GM19035 (cell line): ENCODE results near the gene PAQR5.

Experiments
- ATAC-seq: cut with Tn5 transposase; IDR thresholded peaks from one replicate; pipeline ENCODE4 v1.9.1; 2021; ENCODE audit not compliant: unreplicated experiment

Gene PAQR5

DNA sequence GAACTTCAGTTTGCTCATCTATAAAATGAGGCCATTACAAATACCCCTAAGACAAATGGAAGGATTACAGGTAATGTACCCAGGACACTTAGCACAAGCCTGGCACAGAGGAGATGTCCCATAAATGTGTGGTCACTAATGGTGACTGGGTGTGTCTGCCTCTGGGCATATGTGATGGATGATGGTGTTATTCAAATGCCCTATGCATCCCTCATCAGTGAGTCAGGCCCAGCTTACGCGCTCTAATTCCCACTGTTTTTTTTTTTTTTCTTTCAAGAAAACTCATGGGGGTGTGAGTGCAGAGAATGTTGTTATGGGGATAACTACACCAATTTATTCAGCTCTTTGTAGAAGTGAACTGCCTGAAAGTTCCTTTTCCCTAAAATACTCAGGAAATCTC lies 91.9 kb downstream of the PAQR5 start:
- no peak for ATAC-seq

DNA sequence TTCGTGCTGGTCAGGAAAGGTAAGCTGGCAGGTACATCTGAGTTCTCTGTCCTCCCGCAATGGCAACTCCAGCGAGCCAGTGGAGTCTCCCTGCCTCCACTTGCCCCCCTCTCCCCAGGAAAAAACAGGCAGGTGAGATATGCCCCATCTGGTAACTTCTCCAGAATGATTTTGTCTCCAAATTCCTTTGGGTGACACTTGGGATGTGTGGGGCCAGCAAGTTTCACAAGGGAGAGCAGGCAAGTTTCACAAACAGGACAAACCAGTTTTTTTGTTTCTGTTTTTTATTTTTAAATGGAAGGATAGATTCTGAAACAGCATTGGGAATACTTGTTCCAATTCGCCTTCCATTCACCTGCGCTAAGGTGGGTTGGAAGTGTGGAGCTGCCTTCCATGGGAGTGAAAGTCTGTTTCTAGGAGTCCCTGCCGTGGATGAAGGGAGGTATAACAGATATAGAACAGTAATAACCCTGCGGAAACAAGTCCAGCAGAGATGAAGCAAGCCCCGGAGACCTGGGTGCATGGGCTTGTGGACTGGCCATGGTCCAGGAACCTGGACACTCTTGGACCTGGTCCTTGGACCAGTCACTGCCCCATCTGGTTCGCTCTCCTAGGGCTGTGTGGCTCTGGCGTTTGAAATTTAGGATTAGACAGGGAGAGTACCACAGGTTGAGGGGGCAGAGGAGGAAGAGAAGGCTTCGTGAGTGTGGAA lies 92.5 kb downstream of the PAQR5 start:
- ATAC-seq: no peak

DNA sequence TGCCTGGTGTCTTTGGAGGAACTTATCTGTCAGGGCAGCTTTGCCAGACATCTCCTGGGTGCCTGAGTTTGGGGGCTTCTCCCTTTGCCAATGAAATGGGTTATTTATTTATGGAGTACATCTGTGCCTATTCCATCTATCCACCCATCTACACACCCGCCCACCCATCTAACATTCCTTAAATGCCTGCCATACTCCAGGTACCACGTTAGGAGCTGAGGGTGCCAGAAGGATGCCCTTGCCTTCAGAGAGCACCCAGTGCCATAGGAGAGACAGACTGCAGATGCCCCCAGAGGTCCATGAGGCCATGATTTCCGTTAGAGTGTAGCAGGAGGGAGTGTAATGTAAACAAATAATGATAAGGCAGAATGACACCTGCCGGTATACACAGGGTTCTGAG lies 93.6 kb downstream of the PAQR5 start:
- ATAC-seq: no peak

DNA sequence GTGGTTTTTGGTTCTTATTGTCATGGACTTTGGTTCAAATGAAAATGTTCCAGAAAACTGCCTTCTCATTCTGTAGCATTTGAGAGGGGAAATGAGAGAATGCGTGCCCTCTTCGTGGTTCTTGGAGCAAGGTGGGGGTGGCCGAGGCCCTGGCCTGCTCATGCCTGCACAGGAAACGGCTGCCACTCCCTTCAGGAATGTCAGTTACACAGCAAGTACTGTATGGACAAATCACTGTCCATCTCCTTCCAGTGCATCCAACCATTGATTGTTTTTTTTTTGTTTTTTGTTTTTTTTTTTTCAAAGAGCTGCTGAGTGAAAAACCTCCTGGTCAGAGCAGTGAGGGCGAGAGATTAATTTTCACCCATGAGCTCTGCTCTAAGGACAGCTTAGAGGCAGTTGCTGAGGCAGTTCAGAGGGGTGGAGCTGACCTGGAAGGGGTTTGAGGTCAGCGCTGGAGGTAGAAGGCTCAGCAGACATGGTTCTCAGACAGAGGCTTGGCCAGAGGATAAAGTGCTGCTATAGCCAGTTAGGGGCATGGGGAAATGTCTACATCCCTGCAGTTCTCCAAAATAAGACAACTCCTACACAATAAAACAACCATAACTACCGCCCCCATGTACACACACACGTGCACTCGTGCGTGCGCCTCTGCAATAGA lies 95.2 kb downstream of the PAQR5 start:
- no peak for ATAC-seq

DNA sequence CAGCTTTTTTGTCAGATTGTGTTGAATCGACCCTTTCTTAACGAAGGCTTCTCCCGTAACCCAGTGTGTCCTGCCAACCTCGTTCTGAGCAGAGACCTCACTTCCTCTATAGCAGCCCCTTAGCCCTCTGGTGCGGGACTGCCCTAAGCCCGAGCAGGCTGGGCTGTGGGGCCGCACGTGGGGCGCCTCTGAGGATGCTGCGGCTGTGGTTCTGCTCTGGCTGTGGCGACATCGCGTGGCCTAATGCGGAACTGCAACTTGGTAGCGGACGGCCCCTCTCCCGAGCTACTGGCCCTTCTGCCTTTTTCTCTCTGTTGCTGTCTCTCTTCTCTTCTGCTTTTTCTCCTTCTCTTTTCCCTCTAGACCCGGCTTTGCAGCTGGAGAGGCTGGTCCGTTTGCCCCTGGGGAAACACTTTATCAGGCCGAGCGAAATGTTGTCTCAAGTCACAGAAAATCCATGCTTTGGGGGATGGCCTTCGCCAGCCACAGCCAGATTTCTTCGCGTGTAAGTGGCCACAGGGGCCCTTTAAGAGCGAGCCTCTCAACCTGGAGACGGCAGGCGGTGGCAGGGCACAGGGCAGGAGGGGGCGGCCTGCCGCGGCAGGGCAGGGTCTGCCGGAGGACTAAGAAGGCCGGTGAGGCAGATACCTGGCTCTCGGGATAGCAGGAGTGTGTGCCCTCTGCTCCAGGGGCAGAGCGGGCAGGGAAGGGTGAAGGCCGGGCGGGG lies 96.0 kb downstream of the PAQR5 start:
- no peak for ATAC-seq

DNA sequence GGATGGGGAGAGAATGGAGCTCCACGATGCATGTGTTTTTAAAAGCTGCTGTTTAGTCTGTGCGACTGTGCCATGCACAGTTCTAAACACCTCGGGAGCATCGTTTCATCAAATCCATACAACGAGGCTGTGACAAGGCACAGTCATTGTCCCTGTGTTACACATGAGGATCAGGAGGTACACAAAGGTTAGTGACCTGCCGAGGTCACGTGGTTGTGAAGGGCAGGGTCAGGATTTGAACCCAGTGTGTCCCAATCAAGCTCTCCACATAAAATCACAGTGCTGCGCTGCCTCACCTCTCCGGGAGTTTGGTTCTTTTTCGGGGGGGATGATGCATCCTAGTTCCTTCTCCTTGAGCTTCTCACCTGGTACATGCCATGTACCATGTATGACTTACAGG lies 96.7 kb downstream of the PAQR5 start:
- ATAC-seq: no peak

DNA sequence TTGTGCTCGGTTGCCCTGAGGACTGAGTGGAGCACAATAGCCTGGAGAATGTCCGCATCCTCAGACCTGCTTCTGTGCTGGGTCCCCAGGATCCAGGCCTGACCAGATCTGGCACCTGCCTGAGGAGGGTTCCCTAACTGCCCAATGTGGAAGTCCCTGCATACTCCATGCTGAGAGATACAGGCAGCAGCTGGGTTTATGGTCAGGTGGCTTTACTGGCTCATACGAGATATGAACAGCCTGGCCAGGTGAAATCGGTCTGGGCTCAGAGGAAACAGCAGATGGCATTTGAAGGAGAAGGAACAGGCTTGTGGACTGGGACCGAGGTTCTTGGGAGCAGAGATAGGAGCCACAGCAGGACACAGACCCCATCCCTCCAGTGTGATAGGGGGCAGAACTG lies 97.3 kb downstream of the PAQR5 start:
- no peak for ATAC-seq

DNA sequence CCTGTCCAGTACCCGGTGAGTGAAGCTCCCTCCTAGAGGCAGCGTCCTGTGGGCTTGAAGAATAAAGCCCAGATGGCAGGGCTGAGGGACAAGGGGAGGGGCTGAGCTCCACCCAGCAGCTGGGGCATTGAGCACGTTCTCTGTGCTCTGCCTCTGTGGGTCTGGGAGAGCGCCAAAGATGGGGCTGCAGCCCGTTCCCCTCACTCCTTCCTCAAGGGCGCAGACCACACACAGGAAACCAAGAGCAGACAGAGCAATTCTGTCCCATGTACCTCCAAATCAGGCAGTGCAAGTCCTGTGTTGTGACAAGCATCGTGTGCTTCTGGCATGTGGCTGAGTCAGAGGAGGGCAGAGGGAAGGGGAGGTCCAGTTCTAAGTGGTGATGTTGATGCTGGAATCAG lies 99.8 kb downstream of the PAQR5 start:
- no peak for ATAC-seq

DNA sequence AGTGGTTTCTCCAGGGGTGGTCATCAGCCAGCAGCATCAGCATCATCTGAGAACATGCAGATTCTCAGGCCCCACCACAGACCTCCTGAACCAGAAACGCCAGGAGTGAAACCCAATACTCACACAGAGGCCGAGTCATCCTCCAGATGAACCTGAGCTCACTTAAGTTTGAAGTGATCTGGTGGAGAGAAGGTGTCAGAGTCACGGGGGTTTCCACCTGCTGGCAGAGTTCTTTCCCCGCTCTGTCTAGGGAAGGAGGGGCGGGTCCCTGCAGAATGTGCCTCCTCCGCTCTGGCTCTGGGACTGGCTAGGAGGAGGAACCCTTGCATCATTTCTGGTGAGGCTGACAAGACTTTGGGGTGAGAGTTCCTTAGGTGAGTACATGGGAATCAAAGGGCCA lies 102.1 kb downstream of the PAQR5 start:
- no peak for ATAC-seq

DNA sequence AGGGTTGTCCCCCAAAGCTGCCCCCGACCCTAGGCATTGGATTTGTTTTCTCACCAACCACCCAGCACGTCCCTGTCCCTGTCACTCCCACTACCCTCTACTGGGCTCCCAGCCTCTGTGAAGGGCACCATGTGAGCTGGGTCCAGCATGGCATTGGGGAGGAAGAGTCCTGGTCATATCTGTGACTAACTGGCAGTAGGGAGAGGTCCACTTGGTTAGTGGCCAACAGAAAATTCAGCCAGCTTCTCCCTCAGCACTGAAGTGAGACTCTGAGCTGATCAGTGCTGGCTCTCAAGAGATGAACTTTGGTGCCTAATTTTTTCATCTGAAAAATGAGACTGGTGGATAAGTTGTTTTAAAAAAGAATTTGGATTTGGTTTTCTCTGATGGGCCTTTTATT lies 104.1 kb downstream of the PAQR5 start:
- ATAC-seq: no peak

DNA sequence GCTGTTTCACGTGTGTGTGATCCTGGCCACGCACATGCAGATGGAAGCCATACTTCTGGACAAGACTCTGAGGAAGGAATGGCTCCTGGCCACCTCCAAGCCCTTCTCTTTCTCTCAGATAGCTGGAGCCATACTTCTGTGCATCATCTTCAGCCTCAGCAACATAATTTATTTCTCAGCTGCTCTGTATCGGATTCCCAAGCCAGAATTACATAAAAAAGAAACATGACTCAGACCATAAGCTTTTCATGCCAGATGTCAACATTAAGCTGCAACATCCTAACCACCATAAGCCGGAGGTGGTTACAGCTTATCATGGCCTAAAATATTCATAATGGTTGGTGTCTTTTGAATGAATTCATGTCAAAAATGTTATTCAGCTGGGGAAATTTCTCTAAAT lies 104.9 kb downstream of the PAQR5 start:
- no peak for ATAC-seq

DNA sequence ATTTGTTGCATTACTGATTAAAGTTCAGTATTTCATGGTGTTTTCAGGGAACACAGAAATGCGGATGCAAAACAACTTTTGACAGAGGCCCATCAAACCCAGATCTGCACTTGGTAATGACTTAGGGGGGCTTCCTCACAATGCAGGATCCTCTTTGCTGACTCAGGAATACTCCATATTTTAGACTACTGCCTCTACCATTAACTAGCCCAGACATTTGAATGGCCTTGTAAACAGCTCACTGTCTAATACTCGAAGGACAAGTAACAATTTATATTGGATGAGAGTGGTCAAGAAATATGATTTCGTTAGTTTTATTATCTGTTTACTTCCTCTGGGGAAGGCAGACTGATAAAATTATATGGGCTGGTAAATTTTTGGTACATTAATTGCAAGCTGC lies 106.4 kb downstream of the PAQR5 start:
- ATAC-seq: no peak

DNA sequence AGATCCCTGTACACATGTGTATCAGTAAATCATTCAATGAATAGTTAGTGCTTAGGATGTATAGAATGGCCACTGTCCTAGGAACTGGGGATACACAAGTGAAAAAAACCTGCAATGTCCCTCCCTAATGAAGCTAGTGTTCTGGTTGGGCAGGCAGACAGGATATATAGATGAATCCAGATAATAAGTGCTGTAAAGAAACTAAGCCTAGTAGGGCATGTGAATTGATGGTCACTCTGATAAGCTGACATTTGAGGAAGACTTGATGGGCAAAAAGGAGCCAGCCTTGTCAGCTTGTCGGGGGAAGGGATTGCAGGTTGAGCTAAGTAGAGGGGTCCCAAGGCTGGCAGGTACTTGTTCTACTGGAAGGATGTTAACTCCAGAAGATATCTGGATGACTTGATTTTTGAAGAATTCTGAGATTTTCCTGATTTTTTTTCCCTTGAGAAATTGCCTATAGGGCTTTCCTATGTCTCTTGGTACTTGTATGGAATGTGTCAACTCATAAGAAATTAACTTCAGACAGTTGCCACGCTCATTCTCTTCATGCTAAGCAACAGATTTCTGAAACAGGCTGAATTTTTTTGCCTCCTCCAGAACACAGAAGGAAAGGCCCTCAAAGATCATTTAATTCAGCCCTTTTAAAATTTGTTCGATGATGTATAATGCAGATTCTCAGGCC lies 109.1 kb downstream of the PAQR5 start:
- no peak for ATAC-seq

DNA sequence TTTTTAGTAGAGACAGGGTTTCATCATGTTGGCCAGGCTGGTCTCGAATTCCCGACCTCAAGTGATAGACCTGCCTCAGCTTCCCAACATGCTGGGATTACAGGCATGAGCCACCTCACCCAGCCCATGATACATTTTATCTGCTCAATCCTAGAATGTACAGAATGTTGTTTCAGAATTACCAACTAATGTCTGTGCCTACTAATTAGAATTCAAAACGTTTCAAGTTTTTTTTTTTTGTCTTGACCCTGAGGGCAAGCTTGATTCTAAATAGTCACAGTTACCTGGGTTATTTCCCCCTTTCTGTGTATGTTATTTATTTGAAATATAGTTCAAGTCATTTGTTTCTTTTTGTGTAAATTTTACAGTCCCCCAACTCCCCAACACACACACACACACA lies 110.1 kb downstream of the PAQR5 start:
- no peak for ATAC-seq

DNA sequence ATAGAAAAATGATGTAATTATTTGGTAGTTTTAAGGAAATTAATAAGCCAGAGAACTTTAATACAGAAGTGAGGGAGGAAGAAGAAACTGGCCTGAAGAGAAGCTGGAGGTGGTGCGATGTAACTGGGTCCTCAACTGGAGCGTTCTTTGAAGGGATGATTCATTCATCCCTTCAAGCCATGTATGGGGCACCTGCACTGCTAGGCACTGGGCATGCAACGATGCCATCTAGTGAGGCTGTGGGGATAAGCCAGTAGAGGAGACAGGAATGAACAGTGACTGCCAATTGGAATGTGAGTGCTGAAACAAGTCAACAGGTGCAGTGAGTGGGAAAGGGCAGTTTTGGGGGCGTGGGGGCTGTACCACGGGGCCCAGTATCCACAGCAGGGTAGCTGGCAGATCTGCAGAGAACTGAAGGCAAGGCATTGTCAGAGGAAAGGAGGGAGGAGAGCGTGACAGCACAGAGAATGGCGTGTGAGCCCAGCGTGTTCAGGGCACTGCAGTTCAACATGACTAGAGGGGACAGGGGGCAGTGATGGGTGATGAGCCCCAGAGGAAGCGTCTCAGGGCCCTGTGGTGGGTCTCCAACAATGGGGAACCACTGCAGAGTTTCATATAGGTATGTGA lies 111.6 kb downstream of the PAQR5 start:
- ATAC-seq: no peak

DNA sequence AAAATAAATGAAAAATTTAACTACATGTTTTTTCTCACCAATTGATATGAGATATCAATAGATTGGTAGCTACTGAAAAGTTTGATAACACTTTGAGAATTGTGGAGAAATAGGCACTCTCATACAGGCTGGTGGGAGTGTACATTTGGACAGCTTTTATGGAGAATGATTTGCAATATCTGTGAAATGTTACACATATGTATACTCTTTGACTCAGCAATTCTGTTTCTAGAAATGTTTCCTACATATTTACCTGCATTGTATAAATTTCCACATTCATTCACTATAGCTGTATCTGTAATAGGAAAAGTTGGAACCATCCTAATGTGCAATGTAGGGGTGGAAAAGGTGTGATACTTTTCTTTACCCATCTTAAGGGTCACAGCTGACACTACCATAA lies 113.6 kb downstream of the PAQR5 start:
- no peak for ATAC-seq

DNA sequence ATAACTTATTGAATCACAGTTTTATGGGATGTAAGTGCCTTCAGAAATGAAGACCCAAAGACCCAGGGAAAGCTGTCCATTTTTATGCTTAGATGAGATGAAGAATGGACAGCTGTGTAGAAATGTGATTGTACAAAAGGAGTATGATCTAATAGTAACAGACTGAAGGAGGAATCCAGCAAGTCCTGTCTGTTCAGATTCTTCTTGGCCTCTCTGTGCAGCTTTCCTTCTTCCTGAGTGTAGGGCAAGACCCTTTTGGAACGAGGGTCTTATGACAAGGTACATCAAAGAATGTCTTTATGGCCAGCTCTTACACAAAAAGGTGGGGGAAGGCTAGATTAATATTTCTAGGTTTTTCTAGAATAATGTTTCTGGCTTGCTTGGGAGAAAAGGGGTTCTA lies 114.0 kb downstream of the PAQR5 start:
- no peak for ATAC-seq

DNA sequence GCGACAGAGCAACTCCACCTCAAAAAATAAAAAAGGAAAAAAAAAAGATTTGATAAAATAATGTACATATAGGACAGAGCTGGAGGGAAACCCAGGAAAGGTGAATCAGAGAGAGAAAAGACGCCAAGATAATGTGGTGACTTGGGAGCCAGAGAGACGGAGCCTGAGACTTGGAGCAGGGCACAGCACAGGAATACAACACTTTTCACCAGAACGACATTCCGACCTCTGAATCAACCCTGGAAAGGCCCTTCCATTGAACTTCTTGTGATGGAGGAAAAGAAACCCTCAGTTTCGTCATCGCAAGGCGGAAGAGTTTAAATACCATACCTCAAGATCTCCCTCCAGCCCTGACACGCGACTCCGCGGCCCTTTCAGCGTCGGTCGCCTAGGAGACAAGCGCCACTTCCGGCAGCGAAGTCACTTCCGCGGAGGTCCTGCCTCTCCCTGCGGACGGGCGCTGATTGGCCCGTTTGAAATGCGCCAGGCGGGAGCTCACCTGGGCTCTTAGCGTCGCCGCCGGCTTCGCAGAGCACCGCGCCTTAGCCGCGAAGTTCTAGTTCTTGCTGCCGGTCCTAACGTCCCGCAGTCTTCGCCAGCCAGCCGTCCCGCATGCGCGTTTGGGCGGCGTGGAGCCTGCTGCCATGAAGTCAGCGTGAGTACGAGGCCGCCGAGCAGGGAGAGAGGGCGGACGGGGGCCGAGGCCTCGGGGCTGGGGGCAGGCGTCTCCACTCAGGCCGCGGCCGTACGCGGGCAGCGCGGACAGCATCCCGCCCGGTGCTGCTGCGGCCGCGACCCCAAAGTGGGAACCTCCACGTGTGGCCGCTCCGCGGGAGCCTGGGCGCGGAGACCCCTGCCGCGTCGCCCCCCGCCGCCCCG lies 115.3 kb downstream of the PAQR5 start, which contains the start of gene KIF23:
Gene KIF23, plus strand, starts transcription at position 528 of the 879 bp plus-strand sequence. Its CDS starts 117 bp downstream, at position 645.
- peak; percentile 91 for ATAC-seq

DNA sequence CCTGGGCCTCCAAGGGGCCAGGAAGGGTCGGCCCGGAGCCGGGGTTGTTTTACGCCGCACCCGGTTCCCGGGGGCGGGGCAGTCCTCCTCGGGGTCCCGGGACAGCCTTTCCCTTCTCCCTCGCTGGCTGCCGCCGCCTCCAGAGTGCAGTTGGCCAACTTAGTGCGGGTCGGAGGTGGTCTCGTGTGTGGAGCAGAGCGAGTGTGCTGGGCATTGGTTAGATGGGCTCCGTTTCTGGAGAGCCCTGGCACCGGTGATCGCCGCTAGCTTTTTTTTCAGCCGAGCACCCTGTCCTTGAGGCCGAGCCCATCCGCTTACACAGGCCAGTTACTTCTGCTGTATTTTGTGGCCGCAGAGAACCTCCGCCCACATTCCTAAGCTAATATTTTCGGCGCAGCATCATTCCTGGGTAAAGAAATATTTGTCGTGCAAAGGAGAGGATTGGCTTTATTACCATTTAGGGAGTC lies 116.0 kb downstream of the PAQR5 start:
- peak; percentile 38 for ATAC-seq

DNA sequence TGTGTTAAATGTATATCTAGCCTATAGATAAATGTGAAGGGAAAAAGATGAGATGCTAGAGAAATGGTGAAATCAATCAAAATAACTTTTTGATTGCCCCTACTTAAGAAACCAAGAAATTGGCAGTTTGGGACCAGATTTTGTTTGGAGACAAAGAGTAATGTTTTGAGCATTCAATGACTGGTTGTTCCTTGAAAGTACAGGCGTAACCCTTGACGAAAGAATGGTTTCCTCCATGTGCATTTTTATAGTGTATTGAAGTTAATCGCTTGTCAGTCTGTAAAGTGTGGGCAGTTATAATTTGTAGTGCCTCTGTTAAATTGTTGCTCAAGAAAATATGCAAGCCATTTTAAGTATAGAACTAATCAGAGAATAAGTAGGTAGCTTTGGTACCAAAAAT lies 116.7 kb downstream of the PAQR5 start:
- no peak for ATAC-seq
